ENCODE measurements around the gene KLRC4. TPM values are rescaled to one million over a fixed set of nuclear protein-coding genes. Genes with fewer than 3 reads are reported as not detected.
"Not testable (repeated sequence)": the region's sequence is repeated elsewhere in the genome, so short reads cannot be mapped to it uniquely, and the experiment has no call there.

Gene KLRC4, protein sequence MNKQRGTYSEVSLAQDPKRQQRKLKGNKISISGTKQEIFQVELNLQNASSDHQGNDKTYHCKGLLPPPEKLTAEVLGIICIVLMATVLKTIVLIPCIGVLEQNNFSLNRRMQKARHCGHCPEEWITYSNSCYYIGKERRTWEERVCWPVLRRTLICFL
- total RNA-seq (2014; rRNA removed; shearing (Covaris generic)), result 0.10 TPM in 1 of 2 replicates, not detected in the other

DNA sequence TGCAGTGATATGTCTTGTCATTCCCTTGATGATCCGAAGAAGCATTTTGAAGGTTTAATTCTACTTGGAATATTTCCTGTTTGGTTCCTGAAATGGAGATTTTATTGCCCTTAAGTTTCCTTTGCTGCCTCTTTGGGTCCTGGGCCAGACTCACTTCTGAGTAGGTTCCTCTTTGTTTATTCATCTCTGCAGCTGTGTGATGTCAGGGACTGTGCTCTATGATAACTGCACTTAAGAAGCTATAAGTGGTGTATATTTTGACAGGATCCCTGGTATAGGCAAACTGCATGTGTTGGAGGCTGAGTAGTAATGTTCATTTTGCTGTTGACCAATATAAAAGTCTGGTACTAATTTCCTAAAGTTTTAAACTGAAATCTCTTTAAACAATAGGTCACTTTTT, at the start of gene KLRC4:
Gene KLRC4, minus strand, starts transcription at position 366 of the 400 bp plus-strand sequence. Its CDS starts 182 bp downstream, at position 184.
- DNase-seq (ENCODE audit: low spot score), result no peak

DNA sequence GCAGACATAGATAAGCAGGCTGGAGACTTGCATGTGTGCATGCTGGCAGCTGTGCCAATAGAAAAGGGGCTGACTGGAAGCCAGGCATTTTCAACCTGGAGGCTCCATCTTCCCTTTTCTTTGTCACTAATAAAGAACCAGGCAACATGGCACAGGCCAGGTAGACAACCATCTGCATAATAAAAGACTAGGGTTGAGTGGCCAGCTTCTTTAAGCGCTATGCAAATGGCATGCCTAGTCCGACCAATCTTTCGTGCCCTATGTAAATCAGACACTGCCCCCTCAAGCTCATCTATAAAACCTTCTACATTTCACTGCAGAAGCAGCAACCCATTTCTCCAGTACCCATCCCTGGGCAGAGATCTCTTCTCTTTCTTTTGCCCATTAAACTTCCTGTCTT, 48.2 kb upstream of the KLRC4 start:
- DNase-seq (ENCODE audit: low spot score), result no peak

DNA sequence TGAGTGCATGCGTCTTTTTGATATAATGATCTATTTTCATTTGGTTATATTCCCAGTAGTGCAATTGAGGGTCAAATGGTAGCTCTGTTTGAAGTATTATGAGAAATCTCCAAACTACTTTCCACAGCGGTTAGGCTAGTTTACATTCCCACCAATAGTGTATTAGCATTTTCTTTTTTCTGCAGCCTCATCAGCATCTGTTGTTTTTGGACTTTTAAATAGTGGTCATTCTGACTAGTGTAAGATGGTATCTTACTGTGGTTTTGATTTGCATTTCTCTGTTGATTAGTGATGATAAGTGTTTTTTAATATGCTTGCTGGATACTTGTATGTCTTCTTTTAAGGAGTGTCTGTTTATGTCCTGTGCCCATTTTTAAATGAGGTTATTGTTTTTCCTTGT, 47.3 kb upstream of the KLRC4 start:
- no peak for DNase-seq (ENCODE audit: low spot score)

DNA sequence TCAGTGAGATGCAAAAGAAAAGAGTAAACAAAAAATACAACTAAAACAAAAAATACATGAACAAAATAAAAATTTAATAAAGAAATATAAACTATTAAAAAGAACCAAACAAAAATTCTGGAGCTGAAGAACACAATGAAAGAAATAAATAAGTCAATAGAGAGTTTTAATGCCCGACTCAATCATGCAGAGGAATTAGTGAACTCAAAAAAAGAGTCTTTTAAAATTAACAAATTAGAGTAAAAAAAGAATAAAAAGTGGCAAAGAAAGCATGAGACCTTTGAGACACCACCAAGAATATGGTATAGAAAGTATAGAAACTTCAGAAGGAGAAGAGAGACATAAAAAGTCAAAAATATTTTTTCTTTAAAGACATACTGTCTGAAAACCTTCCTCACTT, 46.2 kb upstream of the KLRC4 start:
- no peak for DNase-seq (ENCODE audit: low spot score)

DNA sequence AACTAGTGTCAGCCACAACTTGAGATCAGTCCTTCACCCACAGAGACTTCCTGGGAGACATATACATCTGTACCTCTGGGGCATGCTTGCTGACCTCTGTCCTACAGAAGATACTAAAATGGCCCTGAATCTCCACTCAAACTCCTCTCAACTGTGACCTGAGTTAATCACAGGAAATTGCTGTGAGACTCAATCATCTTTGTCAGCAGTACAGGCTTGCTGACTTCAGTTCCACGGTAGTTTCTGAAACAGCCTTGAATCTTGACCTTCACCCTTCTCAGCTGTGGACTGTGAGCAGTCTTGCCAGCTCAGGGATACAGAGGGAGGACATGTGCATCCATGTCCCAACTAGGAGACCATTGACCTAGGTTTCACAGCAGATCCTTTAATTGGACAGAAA, 45.0 kb upstream of the KLRC4 start:
- DNase-seq (ENCODE audit: low spot score), result no peak

DNA sequence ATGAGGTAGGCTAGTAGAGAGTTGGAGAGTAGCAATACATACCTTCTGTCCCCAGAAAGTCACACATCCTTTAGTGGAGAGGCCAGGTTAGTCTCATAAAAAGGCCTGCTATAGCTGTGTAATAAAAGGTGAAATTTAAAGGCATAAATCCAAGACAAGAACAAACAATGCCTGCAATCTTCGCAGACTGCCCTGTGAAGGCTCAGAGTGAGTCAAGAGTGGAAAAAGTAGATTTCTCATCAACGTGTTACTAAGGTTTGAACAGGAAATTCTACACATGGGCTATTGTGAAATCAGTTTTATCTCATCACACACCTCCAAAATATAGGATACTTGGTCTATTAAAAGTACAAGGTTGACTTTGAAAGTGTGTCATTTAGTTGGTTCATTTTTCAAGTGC, 43.6 kb upstream of the KLRC4 start, which contains the start of gene KLRC1:
Gene KLRC1, minus strand, starts transcription at position 222 of the 400 bp plus-strand sequence. CDS start 2,221 bp downstream, outside the sequence.
- no peak for DNase-seq (ENCODE audit: low spot score)

DNA sequence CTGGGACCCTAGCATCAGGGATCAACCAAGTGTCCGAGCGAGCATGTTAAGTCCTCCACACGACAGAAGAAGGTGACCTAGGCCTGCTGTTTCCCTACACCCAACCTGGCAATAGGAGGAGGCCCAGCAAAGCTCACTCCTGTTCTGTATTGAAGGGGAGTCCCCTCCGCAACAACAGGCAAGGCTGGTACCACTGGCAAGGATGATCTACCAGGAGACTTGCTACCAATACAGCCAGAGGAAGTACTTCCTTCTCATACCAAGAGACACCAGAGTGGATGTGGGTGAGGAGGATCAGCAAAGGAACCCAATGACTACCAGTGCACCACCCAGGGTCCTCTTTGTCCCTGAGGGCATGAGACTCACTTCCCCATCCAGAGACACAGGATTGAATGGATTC, 38.7 kb upstream of the KLRC4 start:
- no peak for DNase-seq (ENCODE audit: low spot score)

DNA sequence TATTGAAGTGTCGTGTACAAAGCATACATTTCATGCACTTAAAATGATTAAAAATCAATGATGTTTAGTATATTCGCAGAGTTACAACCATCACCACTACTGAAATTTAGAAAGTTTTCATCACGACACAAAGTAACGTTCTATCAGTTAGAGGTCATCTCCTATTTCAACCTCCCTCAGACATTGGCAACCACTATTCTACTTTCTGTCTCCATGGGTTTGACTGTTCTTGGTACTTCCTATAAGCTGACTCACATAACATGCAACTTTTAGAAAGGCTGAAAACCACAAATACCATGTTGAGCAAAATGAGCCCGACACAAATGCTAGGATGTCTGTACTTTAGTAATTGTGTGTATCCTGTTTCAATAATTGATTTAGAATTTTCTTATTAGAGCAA, 36.5 kb upstream of the KLRC4 start:
- DNase-seq (ENCODE audit: low spot score), result not testable (repeated sequence)

DNA sequence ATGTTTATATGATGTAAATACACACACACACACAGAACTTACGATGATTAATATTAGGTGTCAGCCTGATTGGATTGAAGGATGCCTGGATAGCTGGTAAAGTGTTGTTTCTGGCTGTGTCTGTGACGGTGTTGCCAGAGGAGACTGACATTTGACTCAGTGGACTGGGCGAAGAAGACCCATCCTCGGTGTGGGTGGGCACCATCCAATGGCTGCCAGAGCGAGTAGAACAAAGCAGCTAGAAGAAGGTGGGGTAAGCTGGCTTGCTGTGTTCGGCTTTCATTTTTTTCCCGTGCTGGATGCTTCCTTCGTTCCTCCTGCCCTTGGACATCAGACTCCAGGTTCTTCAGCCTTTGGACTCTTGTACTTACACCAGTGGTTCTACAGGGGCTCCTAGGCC, 31.6 kb upstream of the KLRC4 start:
- not testable (repeated sequence) for DNase-seq (ENCODE audit: low spot score)

DNA sequence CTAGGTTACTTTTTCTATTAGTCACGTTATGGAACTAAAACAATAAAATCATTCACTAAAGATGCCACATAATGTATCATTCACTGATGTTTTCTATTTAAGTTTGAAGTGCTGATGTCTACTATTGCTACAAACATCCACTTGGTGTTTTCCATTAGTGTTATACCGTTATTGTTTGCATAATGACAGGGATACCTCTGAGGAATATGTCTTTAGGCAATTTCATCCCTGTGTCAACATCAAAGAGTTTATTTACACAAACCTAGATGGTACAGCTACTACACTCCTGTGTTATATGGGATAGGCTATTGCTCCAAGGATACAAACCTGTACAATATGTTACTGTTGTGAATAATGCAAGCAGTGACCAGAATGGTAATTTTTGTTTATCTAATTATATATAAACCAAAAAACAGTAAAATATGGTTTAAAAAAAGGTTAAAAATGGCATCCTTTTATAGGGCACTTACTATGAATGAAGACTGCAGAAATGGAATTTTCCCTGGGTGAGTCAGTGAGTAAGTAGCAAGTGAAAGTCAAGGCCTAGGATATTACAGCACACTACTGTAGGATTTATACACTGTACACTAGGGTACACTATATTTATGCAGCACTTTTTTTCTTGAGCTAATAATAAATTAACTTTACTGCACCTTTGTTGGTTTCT, 30.2 kb upstream of the KLRC4 start:
- DNase-seq (ENCODE audit: low spot score), result peak; percentile 22

DNA sequence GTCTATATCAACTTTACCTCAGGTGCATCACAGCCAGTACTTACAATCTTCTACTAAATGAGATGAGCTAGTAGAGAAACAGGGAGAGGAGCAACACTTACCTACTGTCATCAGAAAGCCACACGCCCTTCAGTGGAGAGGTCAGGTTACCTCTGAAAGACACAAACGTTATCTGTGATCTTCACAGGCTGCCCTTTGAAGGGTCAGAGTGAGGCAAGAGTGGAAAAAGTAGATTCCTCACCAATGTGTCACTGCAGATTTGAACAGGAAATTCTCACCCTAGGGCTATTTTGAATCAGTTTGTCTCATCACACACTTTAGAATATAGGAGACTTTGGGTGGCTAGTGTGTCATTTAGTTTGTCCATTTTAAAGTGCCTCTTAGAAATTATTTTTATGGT, 28.0 kb upstream of the KLRC4 start:
- DNase-seq (ENCODE audit: low spot score), result not testable (repeated sequence)

DNA sequence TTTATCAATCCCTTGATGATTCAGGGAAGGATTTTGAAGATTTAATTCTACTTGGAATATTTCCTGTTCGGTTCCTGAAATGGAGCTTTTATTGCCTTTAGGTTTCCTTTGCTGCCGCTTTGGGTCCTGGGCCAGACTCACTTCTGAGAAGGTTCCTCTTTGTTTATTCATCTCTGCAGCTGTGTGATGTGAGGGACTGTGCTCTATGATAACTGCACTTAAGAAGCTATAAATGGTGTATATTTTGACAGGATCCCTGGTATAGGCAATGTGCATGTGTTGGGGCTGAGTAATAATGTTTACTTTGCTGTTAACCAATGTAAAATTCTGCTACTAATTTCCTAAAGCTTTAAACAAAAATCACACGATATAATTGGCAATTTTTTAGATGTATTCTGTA, 26.3 kb upstream of the KLRC4 start, which contains the start of gene KLRC2:
Gene KLRC2, minus strand, starts transcription at position 195 of the 400 bp plus-strand sequence. Its CDS starts 24 bp downstream, at position 171.
- peak; percentile 57 for DNase-seq (ENCODE audit: low spot score)

DNA sequence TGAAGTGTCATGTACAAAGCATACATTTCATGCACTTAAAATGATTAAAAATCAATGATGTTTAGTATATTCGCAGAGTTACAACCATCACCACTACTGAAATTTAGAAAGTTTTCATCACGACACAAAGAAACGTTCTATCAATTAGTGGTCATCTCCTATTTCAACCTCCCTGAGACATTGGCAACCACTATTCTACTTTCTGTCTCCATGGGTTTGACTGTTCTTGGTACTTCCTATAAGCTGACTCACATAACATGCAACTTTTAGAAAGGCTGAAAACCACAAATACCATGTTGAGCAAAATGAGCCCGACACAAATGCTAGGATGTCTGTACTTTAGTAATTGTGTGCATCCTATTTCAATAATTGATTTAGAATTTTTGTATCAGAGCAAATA, 21.1 kb upstream of the KLRC4 start:
- not testable (repeated sequence) for DNase-seq (ENCODE audit: low spot score)

DNA sequence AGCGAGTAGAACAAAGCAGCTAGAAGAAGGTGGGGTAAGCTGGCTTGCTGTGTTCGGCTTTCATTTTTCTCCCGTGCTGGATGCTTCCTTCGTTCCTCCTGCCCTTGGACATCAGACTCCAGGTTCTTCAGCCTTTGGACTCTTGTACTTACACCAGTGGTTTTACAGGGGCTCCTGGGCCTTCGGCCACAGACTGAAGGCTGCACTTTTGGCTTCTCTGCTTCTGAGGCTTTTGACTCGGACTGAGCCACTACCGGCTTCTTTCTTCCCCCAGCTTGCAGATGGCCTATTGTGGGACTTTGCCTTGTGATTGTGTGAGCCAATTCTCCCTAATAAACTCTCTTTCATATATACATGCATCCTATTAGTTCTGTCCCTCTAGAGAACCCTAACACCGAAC, 16.4 kb upstream of the KLRC4 start:
- DNase-seq (ENCODE audit: low spot score), result not testable (repeated sequence)

DNA sequence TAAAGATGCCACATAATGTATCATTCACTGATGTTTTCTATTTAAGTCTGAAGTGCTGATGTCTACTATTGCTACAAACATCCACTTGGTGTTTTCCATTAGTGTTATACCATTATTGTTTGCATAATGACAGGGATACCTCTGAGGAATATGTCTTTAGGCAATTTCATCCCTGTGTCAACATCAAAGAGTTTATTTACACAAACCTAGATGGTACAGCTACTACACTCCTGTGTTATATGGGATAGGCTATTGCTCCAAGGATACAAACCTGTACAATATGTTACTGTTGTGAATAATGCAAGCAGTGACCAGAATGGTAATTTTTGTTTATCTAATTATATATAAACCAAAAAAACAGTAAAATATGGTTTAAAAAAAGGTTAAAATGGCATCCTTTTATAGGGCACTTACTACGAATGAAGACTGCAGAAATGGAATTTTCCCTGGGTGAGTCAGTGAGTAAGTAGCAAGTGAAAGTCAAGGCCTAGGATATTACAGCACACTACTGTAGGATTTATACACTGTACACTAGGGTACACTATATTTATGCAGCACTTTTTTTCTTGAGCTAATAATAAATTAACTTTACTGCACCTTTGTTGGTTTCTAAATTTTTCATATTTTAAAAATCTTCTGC, 14.8 kb upstream of the KLRC4 start:
- not testable (repeated sequence) for DNase-seq (ENCODE audit: low spot score)

DNA sequence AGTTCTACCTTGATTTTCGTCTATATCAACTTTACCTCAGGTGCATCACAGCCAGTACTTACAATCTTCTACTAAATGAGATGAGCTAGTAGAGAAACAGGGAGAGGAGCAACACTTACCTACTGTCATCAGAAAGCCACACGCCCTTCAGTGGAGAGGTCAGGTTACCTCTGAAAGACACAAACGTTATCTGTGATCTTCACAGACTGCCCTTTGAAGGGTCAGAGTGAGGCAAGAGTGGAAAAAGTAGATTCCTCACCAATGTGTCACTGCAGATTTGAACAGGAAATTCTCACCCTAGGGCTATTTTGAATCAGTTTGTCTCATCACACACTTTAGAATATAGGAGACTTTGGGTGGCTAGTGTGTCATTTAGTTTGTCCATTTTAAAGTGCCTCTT, 12.6 kb upstream of the KLRC4 start:
- DNase-seq (ENCODE audit: low spot score), result not testable (repeated sequence)

DNA sequence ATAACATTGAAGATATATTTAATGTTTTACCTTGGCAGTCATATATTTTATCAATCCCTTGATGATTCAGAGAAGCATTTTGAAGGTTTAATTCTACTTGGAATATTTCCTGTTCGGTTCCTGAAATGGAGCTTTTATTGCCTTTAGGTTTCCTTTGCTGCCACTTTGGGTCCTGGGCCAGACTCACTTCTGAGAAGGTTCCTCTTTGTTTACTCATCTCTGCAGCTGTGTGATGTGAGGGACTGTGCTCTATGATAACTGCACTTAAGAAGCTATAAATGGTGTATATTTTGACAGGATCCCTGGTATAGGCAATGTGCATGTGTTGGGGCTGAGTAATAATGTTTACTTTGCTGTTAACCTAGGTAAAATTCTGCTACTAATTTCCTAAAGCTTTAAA, 10.8 kb upstream of the KLRC4 start, which contains the start of gene KLRC3:
Gene KLRC3, minus strand, starts transcription at position 262 of the 400 bp plus-strand sequence. Its CDS starts 45 bp downstream, at position 217.
- DNase-seq (ENCODE audit: low spot score), result peak; percentile 31

DNA sequence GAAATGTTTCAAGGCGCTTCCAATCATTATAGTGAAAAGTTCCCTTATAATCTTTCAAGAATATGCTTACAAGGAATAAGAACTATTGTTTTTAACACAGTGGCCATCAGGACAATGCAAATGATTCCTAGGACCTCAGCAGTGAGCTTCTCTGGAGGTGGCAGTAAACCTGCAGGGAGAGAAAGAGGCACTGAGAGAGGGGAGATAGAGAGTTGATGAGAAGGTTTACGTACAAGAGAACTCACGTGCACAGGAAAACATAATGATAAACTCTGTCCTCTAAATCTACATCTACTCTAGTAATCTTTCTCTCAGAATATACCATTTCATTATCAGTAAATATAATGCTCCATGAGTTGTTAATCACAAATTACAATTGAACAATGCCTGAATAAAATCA, 715 bp downstream of the KLRC4 start:
- DNase-seq (ENCODE audit: low spot score), result no peak

DNA sequence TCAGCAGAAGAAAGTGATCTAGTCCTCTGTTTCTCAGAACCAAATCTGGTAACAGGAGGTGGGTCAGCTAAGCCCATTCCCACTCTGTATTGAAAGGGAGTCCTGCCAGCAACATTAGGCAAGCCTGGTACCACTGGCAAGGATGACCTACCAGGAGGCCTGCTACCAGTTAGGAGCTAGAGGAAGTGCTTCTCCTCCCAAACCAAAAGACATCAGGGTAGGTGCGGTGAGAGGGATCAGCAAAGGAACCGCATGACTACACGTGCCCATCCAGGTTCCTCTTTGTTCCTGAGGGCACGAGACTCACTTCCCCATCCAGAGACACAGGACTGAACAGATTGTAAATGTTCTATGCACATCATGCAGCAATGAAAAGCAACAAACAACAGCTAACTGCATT, 2.8 kb downstream of the KLRC4 start:
- DNase-seq (ENCODE audit: low spot score), result no peak

DNA sequence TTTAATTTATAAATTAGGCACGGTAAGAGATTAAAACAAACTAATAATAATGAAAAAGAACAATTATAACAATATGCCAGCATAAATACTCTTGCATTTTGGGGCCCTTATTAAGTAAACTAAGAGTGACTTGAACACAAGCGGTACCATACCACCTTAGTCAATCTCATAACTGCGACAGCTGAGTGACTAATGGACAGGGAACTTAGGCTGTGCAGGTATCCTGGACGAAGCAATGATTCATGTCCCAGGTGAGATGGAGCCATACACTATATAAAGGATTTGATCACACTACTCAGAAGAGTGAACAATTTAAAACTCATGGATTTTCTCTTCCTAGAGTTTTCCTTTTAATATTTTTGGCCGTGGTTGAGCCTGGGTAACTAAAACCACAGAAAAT, 4.3 kb downstream of the KLRC4 start:
- no peak for DNase-seq (ENCODE audit: low spot score)

DNA sequence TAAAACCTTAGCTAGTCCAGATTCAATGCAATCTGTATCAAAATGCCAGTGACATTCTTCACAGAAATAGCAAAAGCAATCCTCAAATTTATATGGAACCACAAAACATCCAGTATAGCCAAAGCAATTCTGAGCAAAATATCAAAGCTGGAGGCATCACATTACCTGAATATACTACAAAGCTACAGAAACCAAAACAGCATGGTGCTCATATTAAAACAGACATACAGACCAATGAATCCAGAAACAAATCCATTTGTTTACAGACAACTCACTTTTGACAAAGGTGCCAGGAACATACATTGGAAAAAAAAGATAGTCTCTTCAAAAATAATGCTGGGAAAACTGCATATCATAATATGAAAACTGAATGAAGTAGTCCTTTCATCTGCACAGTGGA, 4.8 kb downstream of the KLRC4 start:
- no peak for DNase-seq (ENCODE audit: low spot score)

DNA sequence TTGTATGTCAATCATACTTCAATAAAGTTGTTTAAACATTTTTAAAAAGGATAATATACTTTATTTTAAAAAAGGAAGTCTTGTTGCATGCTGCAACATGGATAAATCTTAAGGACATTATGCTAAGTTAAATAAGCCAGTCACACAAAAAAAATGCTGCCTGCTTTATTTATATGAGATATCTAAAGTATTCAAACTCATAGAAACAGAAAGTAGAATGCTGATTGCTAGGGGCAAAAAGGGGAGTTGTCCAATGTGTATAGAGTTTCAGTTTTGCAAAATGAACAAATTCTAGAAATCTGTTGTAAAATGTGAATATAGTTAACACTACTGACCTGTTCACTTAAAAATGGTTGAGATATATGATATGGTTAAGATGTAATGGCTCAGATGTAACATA, 8.7 kb downstream of the KLRC4 start:
- no peak for DNase-seq (ENCODE audit: low spot score)

DNA sequence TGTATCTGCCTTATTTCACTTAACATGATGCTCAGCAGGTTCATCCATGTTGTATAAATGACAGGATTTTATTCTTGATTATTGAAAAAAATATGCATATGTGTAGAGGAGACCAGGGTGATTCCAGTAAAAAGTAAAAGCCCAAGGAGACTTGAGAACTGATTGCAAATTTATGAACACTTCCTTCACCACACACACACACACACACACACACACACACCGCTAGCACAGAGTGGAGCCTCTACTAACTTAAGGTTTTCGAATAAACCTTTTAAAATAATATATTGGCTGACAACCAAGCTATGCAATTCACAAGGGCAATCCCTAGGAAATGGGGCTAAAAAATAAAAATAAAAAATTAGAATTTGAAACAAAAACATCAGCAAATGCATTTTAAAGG, 11.4 kb downstream of the KLRC4 start:
- DNase-seq (ENCODE audit: low spot score), result no peak
